Dermis microvascular lymphatic vessel endothelial cell (primary cell): ENCODE measurements around the gene JMJD7. TPM values are rescaled to one million over a fixed set of nuclear protein-coding genes. Genes with fewer than 3 reads are reported as not detected.

Experiments
- DNase-seq, 2 donors: peaks; one replicate each; pipeline versions ENCODE4 v3.0.0 to v3.0.0-alpha.2; 2010; ENCODE audit warnings: low read depth in 2 of 2
- total RNA-seq: library from RNA; depleted of rRNA; stranded (reverse); fragments of >200 nt; gene quantifications from 2 replicates; pipeline ENCODE4 v1.2.1, GENCODE V29; 2014

The JMJD7 gene
- total RNA-seq, 1 donor from 2014 or later, result 2.4 TPM

- no peak for DNase-seq
Measured at GRCh38 chr15:41799488-41799805, 28.4 kb upstream of the JMJD7 start.

- no peak for DNase-seq
Measured at GRCh38 chr15:41801185-41801584, 26.7 kb upstream of the JMJD7 start.

- DNase-seq, result peak in 1 of 2 donors; percentile 53
Measured at GRCh38 chr15:41801850-41802455, 25.9 kb upstream of the JMJD7 start.

- peak in 1 of 2 donors; percentile 33 for DNase-seq
Measured at GRCh38 chr15:41804361-41804760, 23.5 kb upstream of the JMJD7 start.

GRCh38 chr15:41804916-41805666, 22.8 kb upstream of the JMJD7 start:
- peak in 1 of 2 donors; percentile 73 for DNase-seq

- DNase-seq, result no peak
Measured at GRCh38 chr15:41805711-41806110, 22.2 kb upstream of the JMJD7 start.

- peak in 1 of 2 donors; percentile 17 for DNase-seq
Measured at GRCh38 chr15:41806291-41807181, 21.4 kb upstream of the JMJD7 start.

GRCh38 chr15:41809121-41809520, 18.8 kb upstream of the JMJD7 start:
- DNase-seq, result no peak

GRCh38 chr15:41809526-41810220, 18.2 kb upstream of the JMJD7 start:
- no peak for DNase-seq

- no peak for DNase-seq
Measured at GRCh38 chr15:41810651-41811431, 17.1 kb upstream of the JMJD7 start.

- peak; percentile 69 to 86 for DNase-seq
Measured at GRCh38 chr15:41811432-41812195, 16.3 kb upstream of the JMJD7 start.

GRCh38 chr15:41812820-41813375, 15.0 kb upstream of the JMJD7 start:
- no peak for DNase-seq

GRCh38 chr15:41813426-41813825, 14.5 kb upstream of the JMJD7 start:
- DNase-seq, result no peak

- no peak for DNase-seq
Measured at GRCh38 chr15:41814534-41814933, 13.4 kb upstream of the JMJD7 start.

- DNase-seq, result no peak
Measured at GRCh38 chr15:41816788-41817187, 11.1 kb upstream of the JMJD7 start.

- no peak for DNase-seq
Measured at GRCh38 chr15:41817327-41817726, 10.6 kb upstream of the JMJD7 start.

GRCh38 chr15:41817781-41818180, 10.1 kb upstream of the JMJD7 start:
- DNase-seq, result no peak

GRCh38 chr15:41819455-41820050, 8.3 kb upstream of the JMJD7 start:
- DNase-seq, result no peak

- DNase-seq, result no peak
Measured at GRCh38 chr15:41820791-41821423, 7.0 kb upstream of the JMJD7 start.
